T47D (cell line): ENCODE measurements around the gene RMI1.
A peak's percentile ranks its signal among the peaks of the same experiment; 100 is the strongest.
"Not testable (repeated sequence)": the region's sequence is repeated elsewhere in the genome, so short reads cannot be mapped to it uniquely, and the experiment has no call there.

Source experiments
- DNase-seq, 2 experiments: peaks; one replicate each; pipeline versions ENCODE4 v3.0.0 to v3.0.0-alpha.2; 2011 to 2012; ENCODE audit warnings: low read depth in 1 of 2, low spot score in 1 of 2
- JUND ChIP-seq: IDR thresholded peaks from 2 replicates; pipeline ENCODE4 v1.6.1; 2012; ENCODE audit warnings: low read depth
- in situ Hi-C: cut with HindIII; loops from 2 replicates; pipeline ENCODE4 v1.10.0; 2016; ENCODE audit warnings: low sequenced_read_pairs, low pct_unique_long_range_greater_than_20kb

Gene RMI1

GRCh38 chr9:83980395-83981125, at the start of gene RMI1:
Gene RMI1, plus strand, starts transcription at chr9:83980805. Its CDS starts 20,182 bp downstream, at chr9:84000987.
- in situ Hi-C loops: no loop called here
- no peak for TF ChIP-seq JUND
- peak; percentile 75 to 98 for DNase-seq

DNA sequence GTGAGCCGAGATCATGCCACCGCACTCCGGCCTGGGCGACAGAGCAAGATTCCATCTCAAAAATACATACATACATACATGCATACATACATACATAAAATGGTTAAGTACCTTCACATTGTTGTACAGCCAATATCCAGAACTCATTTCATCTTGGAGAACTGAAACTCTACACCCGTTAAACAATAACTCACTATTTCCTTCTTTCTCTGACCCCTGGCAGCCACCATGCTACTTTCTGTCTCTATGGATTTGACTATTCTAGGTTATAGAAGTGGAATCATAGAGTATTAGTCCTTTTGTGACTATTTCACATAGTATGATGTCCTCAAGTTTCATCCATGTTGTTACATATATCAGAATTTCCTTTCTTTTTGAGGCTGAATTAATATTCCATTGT, 49.7 kb upstream of the RMI1 start:
- DNase-seq: no peak
- in situ Hi-C loops: no loop called here

GRCh38 chr9:83932011-83932410, 48.6 kb upstream of the RMI1 start:
- in situ Hi-C loops: no loop called here
- peak in 1 of 2 experiments; percentile 40 for DNase-seq
- TF ChIP-seq JUND: no peak

More for the DNA sequence above, 49.7 kb upstream of the RMI1 start:
- no peak for TF ChIP-seq JUND

DNA sequence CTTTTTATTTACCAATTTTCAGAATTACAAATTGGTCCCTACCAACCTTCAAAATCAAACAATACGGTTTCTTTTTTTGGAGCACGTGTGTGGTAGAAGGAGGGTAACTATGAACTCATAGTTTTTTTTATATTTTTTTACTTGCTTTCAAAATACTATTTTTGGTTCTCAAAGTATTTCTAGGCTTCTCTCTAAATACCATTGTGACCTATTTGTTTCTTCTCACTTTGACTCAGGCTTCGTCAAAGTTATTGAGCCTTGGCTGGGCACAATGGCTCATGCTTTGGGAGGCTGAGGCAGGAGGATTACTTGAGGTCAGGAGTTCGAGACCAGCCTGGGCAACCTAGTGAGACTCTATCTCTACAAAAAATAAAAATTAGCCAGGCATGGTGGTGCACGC, 47.8 kb upstream of the RMI1 start:
- no peak for DNase-seq
- no peak for TF ChIP-seq JUND
- in situ Hi-C loops: no loop called here

GRCh38 chr9:83933790-83934189, 46.8 kb upstream of the RMI1 start:
- TF ChIP-seq JUND: no peak
- in situ Hi-C loops: no loop called here
- DNase-seq: no peak

GRCh38 chr9:83934569-83935275, 45.9 kb upstream of the RMI1 start:
- peak in 1 of 2 experiments; percentile 15 for DNase-seq

GRCh38 chr9:83935276-83935935, 45.2 kb upstream of the RMI1 start:
- in situ Hi-C loops: no loop called here
- TF ChIP-seq JUND: no peak
- DNase-seq: peak in 1 of 2 experiments; percentile 33

More at GRCh38 chr9:83934569-83935275, 45.9 kb upstream of the RMI1 start:
- in situ Hi-C loops: no loop called here
- no peak for TF ChIP-seq JUND

DNA sequence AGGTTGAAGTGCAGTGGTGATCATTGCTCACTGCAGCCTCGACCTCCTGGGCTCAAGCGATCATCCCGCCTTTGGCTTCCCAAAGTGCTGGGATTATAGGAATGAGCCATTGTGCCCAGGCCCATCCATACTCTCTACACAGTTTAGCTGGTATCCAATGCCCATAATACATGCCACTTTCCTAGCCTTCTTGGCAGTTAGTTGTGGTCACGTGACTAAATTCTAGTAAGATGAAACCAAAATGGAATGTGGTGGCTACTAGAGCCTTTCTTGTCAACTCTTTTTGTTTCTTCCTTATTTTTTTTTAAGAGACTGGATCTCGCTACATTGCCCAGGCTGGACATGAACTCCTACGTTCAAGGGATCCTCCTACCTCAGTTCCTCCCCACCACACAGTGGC, 44.1 kb upstream of the RMI1 start:
- DNase-seq: no peak
- in situ Hi-C loops: no loop called here
- TF ChIP-seq JUND: no peak

DNA sequence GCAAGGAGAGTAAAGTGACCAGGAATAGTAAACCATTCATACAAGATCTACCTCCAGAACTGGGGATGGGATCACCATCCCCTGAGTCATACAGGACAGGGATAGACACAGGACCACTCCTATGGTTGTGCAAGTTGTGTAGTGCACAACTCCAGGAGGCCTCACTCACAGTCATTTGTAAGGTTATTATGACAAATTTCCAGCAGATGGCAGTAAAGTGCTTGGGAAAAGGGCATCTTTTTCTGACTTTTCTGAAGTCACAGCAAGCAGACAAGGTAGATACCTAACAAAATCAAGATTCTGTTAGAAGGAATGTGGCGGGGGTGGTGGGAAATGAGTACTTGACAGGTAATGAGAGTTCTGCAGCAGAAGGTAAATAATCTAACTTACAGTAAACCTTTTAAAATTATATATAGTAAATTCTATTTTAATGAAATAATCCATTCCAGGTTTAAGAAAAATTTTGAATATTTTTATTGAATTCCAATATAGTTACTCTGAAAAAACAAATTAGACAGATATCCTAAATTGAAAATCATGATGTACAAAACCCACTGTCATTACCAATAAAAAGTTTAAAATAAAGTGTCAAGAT, 42.6 kb upstream of the RMI1 start:
- DNase-seq: peak; percentile 34 to 69
- no peak for TF ChIP-seq JUND
- in situ Hi-C loops: no loop called here

GRCh38 chr9:83940590-83941303, 39.9 kb upstream of the RMI1 start:
- no peak for TF ChIP-seq JUND
- in situ Hi-C loops: no loop called here
- no peak for DNase-seq

DNA sequence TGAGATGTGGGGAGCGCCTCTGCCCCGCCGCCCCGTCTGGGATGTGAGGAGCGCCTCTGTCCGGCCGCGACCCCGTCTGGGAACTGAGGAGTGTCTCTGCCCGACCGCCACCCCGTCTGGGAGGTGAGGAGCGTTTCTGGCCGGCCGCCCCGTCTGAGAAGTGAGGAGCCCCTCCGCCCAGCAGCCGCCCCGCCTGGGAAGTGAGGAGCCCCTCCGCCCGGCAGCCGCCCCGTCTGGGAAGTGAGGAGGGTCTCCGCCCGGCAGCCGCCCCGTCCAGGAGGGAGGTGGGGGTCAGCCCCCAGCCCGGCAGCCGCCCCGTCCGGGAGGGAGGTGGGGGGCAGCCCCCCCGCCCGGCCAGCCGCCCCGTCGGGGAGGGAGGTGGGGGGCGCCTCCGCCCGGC, 32.5 kb upstream of the RMI1 start:
- in situ Hi-C loops, DNase-seq: not testable (repeated sequence)

GRCh38 chr9:83956086-83956435, 24.5 kb upstream of the RMI1 start:
- in situ Hi-C loops: no loop called here
- no peak for TF ChIP-seq JUND
- DNase-seq: no peak
